HG03457 (cell line): ENCODE data around the gene SRPK3.

Experiments
- ATAC-seq: cut with Tn5 transposase; IDR thresholded peaks from one replicate; pipeline ENCODE4 v1.9.1; 2021; ENCODE audit warnings: moderate number of reproducible peaks; ENCODE audit not compliant: unreplicated experiment

SRPK3 gene

GRCh38 chrX:153829799-153830639 is 49.2 kb downstream of the SRPK3 start, which contains the start of gene PDZD4:
Gene PDZD4, minus strand, starts transcription at chrX:153830544. Its CDS starts 246 bp downstream, at chrX:153830298.
- no peak for ATAC-seq

- ATAC-seq = no peak
Measured at GRCh38 chrX:153830640-153831428, 50.0 kb downstream of the SRPK3 start.

GRCh38 chrX:153831429-153832150 is 50.7 kb downstream of the SRPK3 start:
- ATAC-seq = no peak

GRCh38 chrX:153832728-153833127 is 51.9 kb downstream of the SRPK3 start:
- no peak for ATAC-seq
